ENCODE results near the gene MCTP1. TPM values are rescaled to one million over a fixed set of nuclear protein-coding genes. Genes with fewer than 3 reads are reported as not detected.

The MCTP1 gene
- total and polyA plus RNA-seq, 2 of the 8 experiments (the other 6 are each of a cell fraction or from before 2014, with no cell fraction given) = 0.56 to 3.4 TPM

GRCh38 chr5:94751460-94751859 is 533.4 kb downstream of the MCTP1 start:
- Histone ChIP-seq H3K79me2 (ENCODE audit: control insufficient read depth in 1 of 2, insufficient read depth in 2 of 2, low read length in 2 of 2) (no peaks in the 10 kb centered on the region), H3K36me3 (ENCODE audit: control insufficient read depth in 2 of 4, insufficient read depth in 4 of 4, low read length in 3 of 4) (no peaks in the 10 kb centered on the region), H3K23ac (ENCODE audit: insufficient read length) (no peak overlapping the region), H3K4me3 (ENCODE audit: extremely low read depth in 1 of 4, insufficient read depth in 2 of 4, low read depth in 3 of 4, low read length in 4 of 4) (no peak overlapping the region), H2AFZ (ENCODE audit: low read length) (no peak overlapping the region), H3K4me2 (ENCODE audit: insufficient read depth in 1 of 2, low read depth in 2 of 2, low read length in 2 of 2) (no peak overlapping the region), H3K27me3 (replicated peaks in 1 of 4; ENCODE audit: control insufficient read depth in 3 of 4, extremely low read depth in 1 of 4, insufficient read depth in 3 of 4, low read length in 3 of 4) (no peaks in the 10 kb centered on the region), H2BK120ac (replicated peaks; ENCODE audit: low read depth, low read length) (no peak overlapping the region), H3K4me1 (replicated peaks in 1 of 4; ENCODE audit: control insufficient read depth in 3 of 4, insufficient read depth in 4 of 4, low read length in 3 of 4) (peaks cover 0 to 3% (median 0%) of the 10 kb centered on the region in 4 experiments; a peak in 1 of 7 replicates), H2BK15ac (ENCODE audit: low read length) (no peak overlapping the region), H4K20me1 (replicated peaks in 1 of 2; ENCODE audit: control insufficient read depth in 1 of 2, insufficient read depth in 2 of 2, low read length in 2 of 2) (no peaks in the 10 kb centered on the region), H3K79me1 (ENCODE audit: low read depth, low read length) (no peaks in the 10 kb centered on the region), H3K23me2 (ENCODE audit: low read depth, low read length) (no peaks in the 10 kb centered on the region), H4K8ac (ENCODE audit: extremely low read depth, insufficient read depth, low read length) (no peak overlapping the region), H4K5ac (ENCODE audit: insufficient read length, low read depth, low read length) (no peak overlapping the region), H3K18ac (ENCODE audit: extremely low read depth, low read length) (no peak overlapping the region), H3K4ac (replicated peaks; ENCODE audit: insufficient read length, low read depth, low read length) (no peak overlapping the region), H3K56ac (replicated peaks; ENCODE audit: insufficient read length, low read depth, low read length) (no peak overlapping the region), H4K91ac (replicated peaks; ENCODE audit: insufficient read length, low read length) (no peak overlapping the region), H2BK5ac (ENCODE audit: low read depth, low read length) (no peak overlapping the region), H2AK5ac (ENCODE audit: low read depth, low read length) (no peak overlapping the region), H3K14ac (ENCODE audit: insufficient read length) (no peak overlapping the region), H2BK12ac (ENCODE audit: low read depth, low read length) (no peak overlapping the region), H3K9me3 (ENCODE audit: insufficient read depth in 2 of 2, low read depth in 1 of 2, low read length in 1 of 2) (no peaks in the 10 kb centered on the region), H3K27ac (ENCODE audit: low read depth, low read length) (no peak overlapping the region), H2BK20ac (ENCODE audit: low read length) (no peak overlapping the region), H3K9ac (replicated peaks in 1 of 4; ENCODE audit: extremely low read depth in 1 of 4, low read depth in 3 of 4, low read length in 3 of 4) (no peak overlapping the region)
- WGBS, 2 experiments (ENCODE audit: extremely low coverage in 1 of 2, insufficient coverage in 1 of 2, insufficient read length in 1 of 2, insufficient replicate concordance in 2 of 2, low coverage in 1 of 2, low lambda C conversion rate in 2 of 2, missing lambda C conversion rate in 1 of 2) = 90% methylated on average over 9 of the region's 9 CpGs; no CpG with 5 or more reads in 1 of the 2 experiments
- CTCF ChIA-PET (ENCODE audit: partially characterized antibody) = interaction anchor here (4.4 kb wide), 1 partner anchor 14 kb away, joined by 17 read pairs; no protein-coding TSS in a partner anchor
- POLR2A ChIA-PET (ENCODE audit: partially characterized antibody) = no interaction called here
- FAIRE-seq = no peak
- no peak for DNase-seq (ENCODE audit: low read depth in 1 of 2, low spot score in 2 of 2)
- TF ChIP-seq SUZ12 (IDR thresholded peaks at IDR 0.05; ENCODE audit: low read length) (no peak), SP2 (IDR thresholded peaks at IDR 0.05; ENCODE audit: low read length) (no peak), EGR1 (IDR thresholded peaks at IDR 0.05; ENCODE audit: borderline replicate concordance, low read depth, low read length) (no peak), CBX5 (IDR thresholded peaks at IDR 0.05; ENCODE audit: low read depth, low read length) (no peak), HDAC2 (IDR thresholded peaks at IDR 0.05; ENCODE audit: borderline replicate concordance in 1 of 2, low read depth in 2 of 2, low read length in 2 of 2) (no peak), BCL11A (IDR thresholded peaks at IDR 0.05; ENCODE audit: low read depth in 2 of 2, low read length in 2 of 2) (no peak), EP300 (IDR thresholded peaks at IDR 0.05; ENCODE audit: borderline replicate concordance in 1 of 2, low read depth in 2 of 2, low read length in 2 of 2) (no peak), ATF2 (IDR thresholded peaks at IDR 0.05; ENCODE audit: low read length) (no peak), KDM4A (IDR thresholded peaks at IDR 0.05; ENCODE audit: low read depth, low read length, severe bottlenecking) (no peak), POU5F1 (IDR thresholded peaks at IDR 0.05; ENCODE audit: low read depth, low read length) (no peak), CHD1 (IDR thresholded peaks at IDR 0.05; ENCODE audit: low read depth, low read length) (no peak), SRF (IDR thresholded peaks at IDR 0.05; ENCODE audit: low read depth, low read length) (no peak)

Data from H1 (cell line).